GM12875 (cell line): ENCODE data around the gene NR6A1.

ENCODE experiments used
- H3K4me3 ChIP-seq: one replicate; pipeline ENCODE4 v1.5.1; 2011; ENCODE audit warnings: low read depth, low read length, control low read depth
- CTCF ChIP-seq: IDR thresholded peaks from 2 replicates; pipeline ENCODE4 v1.5.1; 2011; ENCODE audit warnings: low read depth, mild to moderate bottlenecking, control low read depth, inconsistent platforms, low read length, moderate library complexity, borderline replicate concordance; ENCODE audit not compliant: insufficient read depth

NR6A1 gene

GRCh38 chr9:124794902-124795491 is 23.9 kb upstream of the NR6A1 start:
- no peak overlapping the region for H3K4me3 ChIP-seq
- no peak for TF ChIP-seq CTCF

GRCh38 chr9:124793015-124793541 is 22.0 kb upstream of the NR6A1 start:
- H3K4me3 ChIP-seq, result no peak overlapping the region
- TF ChIP-seq CTCF, result no peak

GRCh38 chr9:124792257-124793014 is 21.3 kb upstream of the NR6A1 start:
- TF ChIP-seq CTCF, result no peak
- no peak overlapping the region for H3K4me3 ChIP-seq

GRCh38 chr9:124790801-124791505 is 19.8 kb upstream of the NR6A1 start:
- no peak overlapping the region for H3K4me3 ChIP-seq
- no peak for TF ChIP-seq CTCF

GRCh38 chr9:124790301-124790700 is 19.2 kb upstream of the NR6A1 start:
- TF ChIP-seq CTCF, result no peak
- H3K4me3 ChIP-seq, result no peak overlapping the region

GRCh38 chr9:124789531-124789930 is 18.4 kb upstream of the NR6A1 start:
- H3K4me3 ChIP-seq, result no peak overlapping the region
- no peak for TF ChIP-seq CTCF
